GM11168 (cell line): ENCODE results near the gene LAGE3.

ENCODE experiments used
- in situ Hi-C: fragments of 300-500 bp; cut with MboI; formaldehyde crosslinking; loops from one replicate; pipeline ENCODE4 v1.12.0; 2022; ENCODE audit warnings: low sequenced_read_pairs; ENCODE audit not compliant: unreplicated experiment

The LAGE3 gene

DNA sequence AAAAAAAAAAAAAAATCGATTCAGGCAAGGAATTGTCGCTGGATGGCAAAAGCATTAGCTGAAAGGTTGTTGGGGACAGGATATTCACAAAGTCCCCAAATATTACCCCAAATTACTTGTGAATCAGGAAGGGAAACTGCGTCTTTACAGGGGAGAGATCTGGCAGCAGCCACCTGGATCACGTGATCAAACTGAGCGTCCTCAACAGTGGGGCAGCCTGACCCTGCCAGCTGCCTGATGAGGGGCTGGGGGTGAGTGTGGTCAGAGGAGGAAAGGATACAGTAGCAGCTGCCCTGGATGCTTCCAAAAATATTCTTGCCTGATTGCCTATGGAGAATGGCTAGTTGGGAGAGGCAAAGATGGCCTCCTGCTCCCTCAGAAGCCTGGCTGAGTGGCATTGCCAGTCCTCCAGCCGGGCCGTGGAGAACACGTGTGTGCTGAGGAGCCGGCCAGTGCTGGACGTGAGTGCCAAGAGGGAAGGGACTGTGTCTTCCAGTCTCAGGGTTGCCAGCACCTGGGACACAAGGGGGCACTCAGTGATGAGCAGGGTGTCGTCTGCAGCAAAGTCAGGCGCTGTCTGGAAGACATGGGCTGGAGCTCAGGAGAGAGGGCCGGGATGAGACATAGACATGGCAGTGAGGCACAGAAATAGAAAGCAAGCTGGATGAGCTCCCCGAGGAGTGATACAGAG, 3.0 kb upstream of the LAGE3 start:
- in situ Hi-C loops: no loop called here

DNA sequence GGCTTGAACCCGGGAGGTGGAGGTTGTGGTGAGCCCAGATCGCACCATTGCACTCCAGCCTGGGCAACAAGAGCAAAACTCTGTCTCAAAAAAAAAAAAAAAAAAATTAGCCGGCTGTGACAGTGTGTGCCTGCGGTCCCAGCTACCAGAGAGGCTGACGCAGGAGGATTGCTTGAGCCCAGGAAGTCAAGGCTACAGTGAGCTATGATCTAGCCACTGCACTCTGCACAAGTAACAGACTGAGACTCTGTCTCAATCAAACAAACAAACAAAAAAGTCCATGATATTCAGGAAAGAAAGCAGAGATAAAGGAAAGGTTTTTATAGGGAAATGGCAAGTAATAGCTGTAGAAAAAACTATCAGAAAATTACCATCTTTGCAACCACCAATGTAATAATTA, 2.1 kb upstream of the LAGE3 start:
- in situ Hi-C loops: no loop called here

DNA sequence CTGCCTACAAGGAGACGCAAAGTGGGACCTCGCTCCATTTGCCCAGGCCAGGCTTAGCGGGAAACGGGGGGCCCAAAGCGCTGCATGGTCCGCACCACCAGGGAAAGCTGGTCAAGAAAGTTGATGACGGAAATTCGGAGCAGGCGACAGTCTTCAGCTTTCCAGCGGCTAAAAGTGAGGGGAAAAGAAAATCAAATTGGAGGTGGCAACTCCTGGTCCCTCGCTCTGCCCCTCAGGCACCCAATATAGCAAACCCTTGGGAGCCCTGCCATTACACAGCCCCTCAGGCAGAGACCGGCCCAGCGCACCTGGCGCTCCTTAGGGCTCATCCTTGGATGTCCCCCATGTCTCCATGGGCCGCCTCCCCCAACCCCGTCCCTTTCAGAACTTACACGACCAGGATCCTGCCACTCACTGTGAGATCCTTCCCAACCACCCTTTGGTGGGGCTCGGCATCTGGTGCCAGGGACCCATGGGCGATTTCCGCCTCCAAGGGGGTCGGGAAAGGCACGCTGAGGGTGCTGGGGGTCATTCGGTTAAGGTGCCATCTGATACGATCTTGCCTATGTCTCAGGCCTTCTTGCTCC, 1.1 kb downstream of the LAGE3 start:
- in situ Hi-C loops: no loop called here

DNA sequence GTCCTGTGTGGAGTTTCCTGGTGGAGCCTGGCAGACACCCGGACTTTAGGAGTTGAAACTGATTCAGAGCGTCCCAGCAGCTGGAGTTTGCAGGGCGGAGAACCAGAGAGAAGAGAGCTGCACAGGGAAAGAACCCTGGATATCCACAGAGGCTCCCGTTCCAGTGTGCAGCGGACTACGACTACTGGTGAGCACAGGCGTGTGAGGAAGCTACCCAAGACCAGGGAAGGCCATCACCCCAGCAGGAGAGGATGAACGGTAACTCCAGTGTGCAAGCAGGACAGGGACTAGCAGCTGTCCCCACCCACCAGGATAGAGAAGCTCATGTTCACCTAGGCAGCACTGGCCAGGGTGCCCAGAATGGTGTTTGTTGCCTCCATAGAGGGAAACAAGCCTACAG, 2.3 kb downstream of the LAGE3 start:
- in situ Hi-C loops: no loop called here

DNA sequence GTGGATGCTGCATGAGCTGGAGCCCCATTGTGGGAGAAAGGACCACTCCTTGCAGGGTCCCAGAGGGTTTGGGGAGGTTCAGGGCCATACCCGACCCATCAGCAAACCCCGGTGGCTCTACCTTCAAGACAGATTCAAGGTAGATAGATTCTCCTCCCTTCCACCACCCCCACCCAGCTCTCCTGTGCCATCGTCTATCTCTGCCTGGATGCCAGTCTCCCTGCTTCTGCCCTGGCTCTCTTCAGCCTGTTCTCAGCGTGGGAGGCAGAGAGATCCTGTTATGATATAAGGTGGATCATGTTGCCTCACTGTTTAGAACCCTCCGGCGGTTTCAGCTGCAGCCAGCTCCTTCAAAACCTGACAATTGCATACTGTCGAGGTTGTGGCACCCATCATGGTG, 5.4 kb downstream of the LAGE3 start:
- in situ Hi-C loops: no loop called here

DNA sequence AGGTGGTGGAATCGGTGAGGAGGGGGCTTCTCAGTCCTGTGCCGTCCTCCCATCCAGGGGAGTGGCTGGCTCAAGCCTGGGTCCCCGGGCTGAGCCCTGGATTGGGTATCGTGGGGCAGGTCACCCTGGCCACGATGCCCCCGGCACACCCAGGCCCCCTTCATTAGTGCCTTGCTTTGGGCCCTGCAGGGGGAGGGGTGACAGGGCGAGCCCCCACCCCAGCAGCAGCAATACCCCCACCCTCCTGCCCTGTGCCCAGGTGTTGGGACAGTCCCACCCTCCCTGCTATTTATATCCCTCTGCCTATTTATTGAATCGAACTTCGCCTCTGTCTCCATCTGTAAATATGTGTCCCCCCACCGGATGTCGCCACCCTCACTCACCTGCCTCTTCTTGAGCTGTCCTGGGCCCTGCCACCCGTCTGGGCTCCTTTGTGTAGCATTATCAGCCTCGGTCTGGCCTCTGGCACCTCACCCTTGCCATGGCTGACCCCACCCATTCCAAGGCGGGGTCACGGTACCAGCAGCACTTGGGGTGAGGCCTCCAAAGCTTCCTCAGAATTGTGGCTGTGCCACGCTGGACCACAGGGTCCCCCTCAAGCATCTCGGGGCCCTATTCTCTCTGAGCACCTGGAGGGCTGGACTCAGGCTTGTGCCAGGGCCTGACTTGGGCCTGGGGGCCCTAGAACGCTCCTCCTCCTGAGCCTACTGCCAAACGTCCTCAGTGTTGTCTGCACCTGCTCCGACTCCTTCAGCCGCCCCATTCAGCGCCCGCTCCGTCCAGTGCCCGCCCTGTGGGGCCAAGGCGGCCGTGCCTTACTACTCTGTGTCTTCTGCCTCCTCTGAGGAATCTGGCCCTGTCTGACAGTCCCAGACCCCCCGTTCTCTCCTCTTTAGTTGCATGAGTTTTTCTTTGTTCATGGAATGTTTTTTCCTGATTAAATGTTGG, 6.1 kb downstream of the LAGE3 start:
- in situ Hi-C loops: no loop called here

DNA sequence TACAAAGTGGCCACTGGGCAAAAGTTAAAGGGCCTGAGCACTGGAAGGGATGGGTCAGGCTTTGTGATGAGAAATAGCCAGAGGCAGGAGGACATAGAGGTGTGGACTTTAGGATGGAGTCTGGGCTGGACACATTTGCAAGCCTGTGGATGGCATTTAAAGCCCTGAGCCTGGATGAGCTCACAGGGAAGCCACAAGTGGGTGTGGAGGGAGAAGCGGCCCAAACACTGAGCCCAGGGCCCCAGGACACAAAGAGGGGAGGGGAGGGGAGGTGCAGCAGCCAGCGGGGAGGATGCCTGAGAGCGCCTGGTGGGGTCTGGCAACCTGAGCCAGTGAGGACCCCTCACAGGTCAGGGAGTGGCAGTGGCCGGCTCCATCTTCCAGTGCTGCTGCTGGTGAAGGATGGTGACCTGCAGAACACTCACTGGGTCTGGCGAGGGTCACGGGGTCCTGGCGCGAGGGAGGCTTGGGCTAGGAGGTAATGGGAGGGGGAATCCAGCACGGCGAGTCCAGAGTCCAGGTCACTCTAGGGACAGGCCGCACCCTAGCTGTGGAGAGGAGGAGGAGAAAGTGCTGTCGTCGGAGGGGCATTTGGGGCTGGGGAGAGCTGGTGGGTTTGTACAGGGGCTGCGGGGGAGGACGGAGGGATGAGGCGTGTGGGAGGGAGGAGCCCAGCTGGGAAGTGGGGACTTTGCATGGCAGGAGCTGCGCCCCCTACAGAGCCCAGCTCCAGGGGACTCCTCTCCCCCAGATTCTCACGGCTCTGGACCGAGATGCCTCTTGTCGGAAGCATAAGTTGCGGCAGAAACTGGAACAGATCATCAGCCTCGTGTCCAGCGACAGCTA, 7.0 kb downstream of the LAGE3 start:
- in situ Hi-C loops: no loop called here

DNA sequence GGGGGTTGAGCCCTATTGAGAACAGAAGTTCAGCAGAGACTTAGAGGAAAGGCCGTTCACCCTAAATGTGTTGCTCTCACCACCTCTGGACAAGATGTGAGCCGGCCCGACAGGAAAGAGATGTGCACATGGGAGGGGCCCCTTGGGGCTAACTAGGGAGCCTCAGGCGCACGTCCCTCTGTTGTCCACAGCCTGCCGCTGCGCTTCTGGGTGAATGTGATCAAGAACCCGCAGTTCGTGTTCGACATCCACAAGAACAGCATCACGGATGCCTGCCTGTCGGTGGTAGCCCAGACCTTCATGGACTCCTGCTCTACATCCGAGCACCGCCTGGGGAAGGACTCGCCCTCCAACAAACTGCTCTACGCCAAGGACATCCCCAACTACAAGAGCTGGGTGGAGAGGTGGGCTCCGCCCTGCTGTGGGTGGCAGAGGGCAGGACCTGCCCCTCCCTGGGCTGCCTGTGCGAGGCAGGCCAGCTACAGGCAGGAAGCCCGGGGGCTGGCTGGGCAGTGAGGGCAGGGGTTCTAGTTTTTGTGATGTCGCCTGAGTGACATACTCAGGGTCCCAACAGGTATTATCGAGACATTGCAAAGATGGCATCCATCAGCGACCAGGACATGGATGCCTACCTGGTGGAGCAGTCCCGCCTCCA, 8.0 kb downstream of the LAGE3 start:
- in situ Hi-C loops: no loop called here

DNA sequence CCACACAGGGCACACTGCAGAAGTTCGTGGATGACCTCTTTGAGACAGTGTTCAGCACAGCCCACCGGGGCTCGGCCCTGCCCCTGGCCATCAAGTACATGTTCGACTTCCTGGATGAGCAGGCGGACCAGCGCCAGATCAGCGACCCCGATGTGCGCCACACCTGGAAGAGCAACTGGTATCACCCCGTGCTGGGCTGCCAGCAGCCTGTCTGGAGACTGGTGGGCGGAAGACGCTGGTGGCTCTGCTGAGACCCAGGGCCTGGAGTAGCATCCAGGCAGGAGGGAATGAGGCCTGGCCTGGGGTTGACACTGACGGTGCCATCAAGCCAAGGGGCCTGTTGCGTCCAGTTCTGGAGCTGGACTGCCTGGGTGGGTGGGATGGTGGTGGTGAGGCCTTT, 8.6 kb downstream of the LAGE3 start:
- in situ Hi-C loops: no loop called here

DNA sequence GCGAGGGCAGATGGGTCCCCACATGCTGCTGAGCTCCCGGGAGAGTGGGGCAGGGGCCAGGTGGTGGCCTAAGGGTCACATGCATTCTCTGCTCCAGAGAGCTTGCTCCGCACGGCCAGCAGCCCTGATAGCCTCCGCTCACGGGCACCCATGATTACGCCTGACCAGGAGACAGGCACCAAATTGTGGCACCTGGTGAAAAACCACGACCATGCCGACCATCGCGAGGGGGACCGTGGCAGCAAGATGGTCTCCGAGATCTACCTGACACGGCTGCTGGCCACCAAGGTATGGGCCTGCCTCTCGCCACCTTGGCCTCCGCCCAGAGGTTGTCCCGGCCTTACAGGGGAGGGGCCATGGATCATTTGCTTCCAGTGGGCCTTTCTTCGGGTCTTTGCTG, 9.2 kb downstream of the LAGE3 start:
- in situ Hi-C loops: no loop called here

DNA sequence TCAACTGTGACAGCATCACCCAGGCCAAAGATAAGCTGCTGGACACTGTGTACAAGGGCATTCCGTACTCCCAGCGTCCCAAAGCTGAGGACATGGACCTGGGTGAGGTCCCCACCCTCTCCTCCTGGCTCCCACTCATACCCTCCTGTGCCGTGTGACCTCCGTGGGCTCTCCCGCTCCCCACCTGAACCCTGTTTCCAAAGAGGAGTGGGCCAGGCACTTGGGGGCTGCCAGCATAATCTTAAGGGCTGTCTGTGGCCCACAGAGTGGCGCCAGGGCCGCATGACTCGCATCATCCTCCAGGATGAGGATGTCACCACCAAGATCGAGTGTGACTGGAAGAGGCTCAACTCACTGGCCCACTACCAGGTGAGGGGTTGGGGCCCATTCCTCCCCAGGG, 10.0 kb downstream of the LAGE3 start:
- in situ Hi-C loops: no loop called here

DNA sequence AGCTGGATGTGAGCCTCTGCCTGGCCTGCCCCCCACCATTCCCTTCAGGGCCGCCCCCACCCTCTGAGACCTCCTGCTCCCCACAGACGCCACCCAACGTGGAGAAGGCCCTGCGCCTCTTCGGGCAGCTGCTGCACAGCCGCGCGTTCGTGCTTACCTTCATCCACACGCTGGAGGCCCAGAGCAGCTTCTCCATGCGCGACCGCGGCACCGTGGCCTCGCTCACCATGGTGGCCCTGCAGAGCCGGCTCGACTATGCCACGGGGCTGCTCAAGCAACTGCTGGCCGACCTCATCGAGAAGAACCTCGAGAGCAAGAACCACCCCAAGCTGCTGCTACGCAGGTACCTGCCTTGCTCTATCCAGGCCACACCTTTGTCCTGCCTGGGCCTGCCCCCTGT, 10.9 kb downstream of the LAGE3 start:
- in situ Hi-C loops: no loop called here

DNA sequence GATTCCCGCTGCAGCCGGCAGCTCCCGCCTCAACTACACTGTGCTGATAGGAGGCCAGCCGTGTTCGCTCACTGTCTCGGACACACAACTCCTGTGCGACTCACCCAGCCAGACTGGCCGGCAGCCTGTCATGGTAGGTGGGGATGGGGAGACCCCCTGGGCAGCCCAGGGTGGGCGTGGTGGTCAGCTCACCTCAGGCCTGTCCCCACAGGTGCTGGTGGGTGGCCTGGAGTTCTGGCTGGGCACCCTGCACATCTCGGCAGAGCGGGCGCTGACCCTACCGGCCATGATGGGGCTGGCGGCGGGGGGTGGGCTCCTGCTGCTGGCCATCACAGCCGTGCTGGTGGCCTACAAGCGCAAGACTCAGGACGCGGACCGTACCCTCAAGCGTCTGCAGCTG, 11.5 kb downstream of the LAGE3 start:
- in situ Hi-C loops: no loop called here

DNA sequence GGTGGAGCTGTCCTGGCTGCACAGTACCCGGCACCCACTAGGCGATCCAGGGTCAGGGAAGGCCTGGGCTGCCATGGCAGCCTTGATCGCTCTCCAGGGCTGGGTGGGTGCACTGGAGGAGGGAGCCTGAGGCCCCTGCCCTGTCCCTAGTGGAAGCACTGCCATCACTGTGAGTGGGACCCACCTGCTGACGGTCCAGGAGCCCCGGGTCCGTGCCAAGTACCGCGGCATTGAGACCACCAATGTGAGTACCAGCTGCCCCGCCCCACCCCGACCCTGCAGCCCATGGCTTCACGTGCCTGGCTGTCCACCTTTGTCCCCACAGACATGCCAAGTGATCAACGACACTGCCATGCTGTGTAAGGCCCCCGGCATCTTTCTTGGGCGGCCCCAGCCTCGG, 12.2 kb downstream of the LAGE3 start:
- in situ Hi-C loops: no loop called here

DNA sequence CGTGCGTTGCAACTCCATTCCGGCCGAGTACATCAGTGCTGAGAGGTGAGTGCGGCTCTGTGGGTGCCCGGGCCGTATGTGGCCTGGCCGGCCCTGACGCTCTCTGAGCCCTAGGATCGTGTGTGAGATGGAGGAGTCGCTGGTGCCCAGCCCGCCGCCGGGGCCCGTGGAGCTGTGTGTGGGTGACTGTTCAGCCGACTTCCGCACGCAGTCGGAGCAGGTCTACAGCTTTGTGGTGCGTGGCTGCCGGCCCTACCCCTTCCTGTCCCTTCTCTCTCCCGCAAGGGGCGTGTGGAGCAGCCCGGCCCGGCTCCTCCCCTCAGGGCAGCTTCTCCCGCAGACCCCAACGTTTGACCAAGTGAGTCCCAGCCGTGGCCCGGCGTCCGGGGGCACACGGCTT, 13.0 kb downstream of the LAGE3 start:
- in situ Hi-C loops: no loop called here

DNA sequence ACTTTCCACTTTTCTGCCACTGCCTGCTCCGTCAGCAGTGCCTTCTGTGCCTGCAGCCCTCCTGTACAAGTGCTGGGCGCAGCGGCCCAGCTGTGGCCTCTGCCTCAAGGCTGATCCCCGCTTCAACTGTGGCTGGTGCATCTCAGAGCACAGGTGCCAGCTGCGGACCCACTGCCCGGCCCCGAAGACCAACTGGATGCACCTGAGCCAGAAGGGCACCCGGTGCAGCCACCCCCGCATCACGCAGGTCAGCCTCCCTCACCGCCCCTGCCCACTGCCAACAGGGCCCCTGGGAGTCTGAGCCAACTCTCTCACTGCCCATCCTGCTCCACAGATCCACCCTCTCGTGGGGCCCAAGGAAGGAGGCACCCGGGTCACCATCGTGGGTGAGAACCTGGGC, 13.5 kb downstream of the LAGE3 start:
- in situ Hi-C loops: no loop called here

DNA sequence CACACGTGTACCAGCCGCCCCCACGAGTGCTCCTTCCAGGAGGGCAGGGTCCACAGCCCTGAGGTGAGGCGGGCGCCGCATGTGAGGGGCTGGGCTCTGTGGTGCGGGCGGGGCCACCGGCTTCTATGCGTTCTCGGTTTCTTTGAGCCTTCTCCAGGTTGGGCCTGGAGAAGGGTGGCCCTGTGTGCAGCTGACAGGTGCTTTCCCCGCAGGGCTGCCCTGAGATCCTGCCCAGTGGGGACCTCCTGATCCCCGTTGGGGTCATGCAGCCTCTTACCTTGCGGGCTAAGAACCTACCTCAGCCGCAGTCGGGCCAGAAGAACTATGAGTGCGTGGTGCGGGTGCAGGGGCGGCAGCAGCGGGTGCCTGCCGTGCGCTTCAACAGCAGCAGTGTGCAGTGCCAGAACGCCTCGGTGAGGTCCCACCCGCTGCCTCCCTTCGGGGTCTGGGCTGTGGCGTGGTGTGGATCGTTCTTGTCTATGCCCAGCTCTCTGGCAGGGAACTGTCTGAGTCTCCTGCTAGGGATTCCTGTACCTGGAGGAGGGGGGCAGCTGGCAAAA, 14.2 kb downstream of the LAGE3 start:
- in situ Hi-C loops: no loop called here

DNA sequence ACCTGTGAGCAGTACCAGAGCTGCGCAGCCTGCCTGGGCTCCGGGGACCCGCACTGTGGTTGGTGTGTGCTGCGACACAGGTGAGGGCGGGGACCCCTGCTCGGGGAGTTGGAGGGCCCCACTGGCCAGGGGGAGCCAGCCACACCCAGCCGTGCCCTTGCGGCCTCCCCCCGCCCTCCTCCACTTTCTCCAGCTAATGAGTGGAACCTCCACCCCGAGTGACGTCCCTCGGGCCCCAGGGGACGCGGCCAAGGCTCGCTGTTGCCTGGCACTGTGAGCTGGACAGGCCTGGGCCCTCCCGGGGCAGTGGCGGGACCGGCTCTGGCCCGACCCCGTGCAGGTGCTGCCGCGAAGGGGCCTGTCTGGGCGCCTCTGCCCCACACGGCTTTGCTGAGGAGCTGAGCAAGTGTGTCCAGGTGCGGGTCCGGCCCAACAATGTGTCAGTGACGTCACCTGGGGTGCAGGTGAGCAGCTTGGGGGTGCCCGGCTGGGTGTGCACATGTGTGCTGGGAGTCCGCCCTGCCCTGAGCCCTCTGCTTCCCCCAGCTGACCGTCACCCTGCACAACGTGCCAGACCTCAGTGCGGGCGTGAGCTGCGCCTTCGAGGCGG, 15.4 kb downstream of the LAGE3 start:
- in situ Hi-C loops: no loop called here

DNA sequence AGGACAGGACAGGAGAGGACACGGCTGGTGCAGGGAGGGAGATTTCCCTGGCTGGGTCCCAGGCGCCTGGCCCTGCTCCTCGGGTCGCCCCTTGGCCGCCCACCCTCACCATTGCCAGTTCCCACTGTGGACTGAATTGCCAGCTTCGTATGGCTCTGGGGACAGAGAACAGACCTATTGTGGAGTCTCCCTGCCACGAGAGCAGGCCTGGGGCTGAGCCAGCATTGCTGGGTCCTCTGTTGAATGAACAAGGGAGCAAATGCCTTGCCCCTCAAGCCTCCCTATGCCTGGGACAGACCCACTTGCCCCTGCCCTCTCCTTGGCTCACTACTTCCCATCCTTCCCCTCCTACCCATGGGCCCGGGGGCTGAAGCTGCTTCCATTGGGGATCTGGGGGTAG, 16.7 kb downstream of the LAGE3 start:
- in situ Hi-C loops: no loop called here
